GM21717 (cell line): Measurements from ENCODE around the gene CKS1B.

Experiments
- ATAC-seq: cut with Tn5 transposase; IDR thresholded peaks from one replicate; pipeline ENCODE4 v1.9.1; 2021; ENCODE audit warnings: mild to moderate bottlenecking, moderate library complexity; ENCODE audit not compliant: unreplicated experiment

The CKS1B gene

GRCh38 chr1:154974102-154974807 lies at the start of gene CKS1B:
TSS of gene CKS1B (plus strand) at chr1:154974681. CDS start at chr1:154974746, 65 bp downstream.
- ATAC-seq: peak; percentile 63

- no peak for ATAC-seq
These were observed 48.9 kb upstream of the CKS1B start for GRCh38 chr1:154925335-154926170.

- ATAC-seq: no peak
These were observed 48.3 kb upstream of the CKS1B start for GRCh38 chr1:154926201-154926600.

- ATAC-seq: no peak
These were observed 42.5 kb upstream of the CKS1B start for GRCh38 chr1:154931940-154932487.

- ATAC-seq: no peak
These were observed 40.0 kb upstream of the CKS1B start for GRCh38 chr1:154934358-154934948.

- no peak for ATAC-seq
These were observed 38.5 kb upstream of the CKS1B start for GRCh38 chr1:154935749-154936554.

GRCh38 chr1:154936555-154937084 lies 37.9 kb upstream of the CKS1B start, which contains the start of gene PMVK:
TSS of gene PMVK (minus strand) at chr1:154936719. CDS start at chr1:154936685, 34 bp downstream.
- ATAC-seq: peak; percentile 57

- ATAC-seq: peak; percentile 56
These were observed 37.1 kb upstream of the CKS1B start for GRCh38 chr1:154937085-154937987.

- ATAC-seq: no peak
These were observed 36.5 kb upstream of the CKS1B start for GRCh38 chr1:154937988-154938386.

GRCh38 chr1:154938604-154939399 lies 35.7 kb upstream of the CKS1B start:
- ATAC-seq: no peak

- no peak for ATAC-seq
These were observed 34.3 kb upstream of the CKS1B start for GRCh38 chr1:154940213-154940560.

GRCh38 chr1:154940651-154941194 lies 33.8 kb upstream of the CKS1B start:
- ATAC-seq: no peak

GRCh38 chr1:154941333-154942013 lies 33.0 kb upstream of the CKS1B start:
- no peak for ATAC-seq

- no peak for ATAC-seq
These were observed 30.7 kb upstream of the CKS1B start for GRCh38 chr1:154943649-154944400.

- no peak for ATAC-seq
These were observed 29.9 kb upstream of the CKS1B start for GRCh38 chr1:154944401-154945159.
